Measurements from ENCODE around the gene ADAMTSL1. TPM values are rescaled to one million over a fixed set of nuclear protein-coding genes. Genes with fewer than 3 reads are reported as not detected.

ADAMTSL1 gene
- polyA plus RNA-seq, 3 donors = 10.4 to 15.8 (median 12.3) TPM

- DNase-seq = no peak
Measured at GRCh38 chr9:18658804-18659705, 185.1 kb downstream of the ADAMTSL1 start.

GRCh38 chr9:18660001-18660400 lies 186.0 kb downstream of the ADAMTSL1 start:
- no peak for DNase-seq

GRCh38 chr9:18662320-18662719 lies 188.4 kb downstream of the ADAMTSL1 start:
- DNase-seq = no peak

- no peak for DNase-seq
Measured at GRCh38 chr9:18665947-18666346, 192.0 kb downstream of the ADAMTSL1 start.

- DNase-seq = no peak
Measured at GRCh38 chr9:18666348-18666747, 192.4 kb downstream of the ADAMTSL1 start.

GRCh38 chr9:18666986-18667772 lies 193.2 kb downstream of the ADAMTSL1 start:
- DNase-seq = no peak

GRCh38 chr9:18668944-18669343 lies 195.0 kb downstream of the ADAMTSL1 start:
- DNase-seq = no peak

GRCh38 chr9:18672706-18673105 lies 198.8 kb downstream of the ADAMTSL1 start:
- DNase-seq = no peak

GRCh38 chr9:18673179-18673578 lies 199.2 kb downstream of the ADAMTSL1 start:
- DNase-seq = no peak

- no peak for DNase-seq
Measured at GRCh38 chr9:18675332-18675731, 201.4 kb downstream of the ADAMTSL1 start.

GRCh38 chr9:18675973-18676372 lies 202.0 kb downstream of the ADAMTSL1 start:
- DNase-seq = no peak

- DNase-seq = no peak
Measured at GRCh38 chr9:18676525-18676924, 202.6 kb downstream of the ADAMTSL1 start.

- DNase-seq = no peak
Measured at GRCh38 chr9:18678821-18679590, 205.1 kb downstream of the ADAMTSL1 start.

GRCh38 chr9:18682907-18683306 lies 209.0 kb downstream of the ADAMTSL1 start:
- no peak for DNase-seq

GRCh38 chr9:18683312-18683711 lies 209.4 kb downstream of the ADAMTSL1 start:
- DNase-seq = no peak

- no peak for DNase-seq
Measured at GRCh38 chr9:18683851-18684250, 209.9 kb downstream of the ADAMTSL1 start.

GRCh38 chr9:18684593-18685317 lies 210.8 kb downstream of the ADAMTSL1 start:
- no peak for DNase-seq

GRCh38 chr9:18688581-18689565 lies 214.9 kb downstream of the ADAMTSL1 start:
- DNase-seq = peak; percentile 47

- no peak for DNase-seq
Measured at GRCh38 chr9:18689921-18690320, 216.0 kb downstream of the ADAMTSL1 start.

GRCh38 chr9:18692268-18692667 lies 218.3 kb downstream of the ADAMTSL1 start:
- no peak for DNase-seq
